Astrocyte of the hippocampus (primary cell): ENCODE data around the gene RET.

Experiments used
- DNase-seq: peaks from one replicate; pipeline ENCODE4 v3.0.0; 2011; ENCODE audit warnings: low read depth, low spot score

The RET gene

GRCh38 chr10:43120929-43121314 is 44.1 kb downstream of the RET start:
- no peak for DNase-seq

- peak; percentile 29 for DNase-seq
These were observed 44.6 kb downstream of the RET start for GRCh38 chr10:43121444-43121843.

DNA sequence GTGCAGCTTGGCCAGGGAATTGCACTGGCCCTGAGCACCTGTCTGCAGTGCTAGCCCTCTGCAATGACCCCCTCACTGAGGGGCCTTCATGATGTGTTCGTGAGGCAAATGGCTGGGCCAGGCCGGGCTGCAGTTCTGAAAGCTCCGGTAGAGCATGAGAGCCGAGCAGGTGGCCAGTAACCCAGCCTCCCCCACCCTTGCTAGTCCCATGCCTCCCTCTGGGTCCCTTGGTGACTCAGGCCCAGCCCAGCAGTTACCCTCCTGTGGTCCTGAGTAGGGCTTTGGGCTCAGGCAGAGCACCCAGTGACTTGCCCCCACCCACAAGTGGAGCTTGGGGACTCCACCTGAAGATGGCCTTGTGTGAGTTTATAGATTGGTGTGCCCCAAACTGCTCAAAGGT is 45.2 kb downstream of the RET start:
- no peak for DNase-seq

- DNase-seq, result no peak
These were observed 46.0 kb downstream of the RET start for GRCh38 chr10:43122826-43123225.

DNA sequence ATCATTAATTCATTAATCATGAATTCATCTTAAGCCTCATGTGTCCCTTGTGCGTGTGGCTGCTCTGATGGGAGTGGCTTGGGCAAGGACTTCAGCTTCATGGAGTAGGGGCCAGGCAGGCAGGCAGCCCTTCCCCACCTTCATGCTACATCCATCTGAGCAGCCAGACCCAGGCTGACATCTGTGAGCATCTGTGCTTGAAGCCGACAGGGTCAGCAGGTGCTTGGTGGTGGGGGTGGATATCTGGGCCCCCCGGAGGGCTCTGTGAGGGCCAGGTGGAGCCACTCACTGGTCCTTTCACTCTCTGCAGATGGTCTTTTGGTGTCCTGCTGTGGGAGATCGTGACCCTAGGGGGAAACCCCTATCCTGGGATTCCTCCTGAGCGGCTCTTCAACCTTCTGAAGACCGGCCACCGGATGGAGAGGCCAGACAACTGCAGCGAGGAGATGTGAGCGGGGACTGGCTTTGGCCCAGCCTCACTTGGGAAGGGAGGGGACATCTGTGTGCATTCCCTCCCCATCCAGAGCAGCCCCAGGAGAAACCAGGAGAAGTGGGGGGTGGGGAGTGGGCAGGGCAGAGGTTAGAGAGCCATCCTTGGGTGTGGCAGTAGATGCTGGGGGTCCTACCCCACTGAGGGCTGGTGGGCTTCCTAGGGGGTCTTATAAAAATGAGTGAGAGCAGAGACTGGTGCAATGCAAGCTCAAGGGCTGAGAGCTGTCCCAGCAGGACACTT is 46.7 kb downstream of the RET start:
- no peak for DNase-seq

- no peak for DNase-seq
These were observed 47.2 kb downstream of the RET start for GRCh38 chr10:43124094-43124521.

GRCh38 chr10:43124574-43125273 is 47.9 kb downstream of the RET start:
- no peak for DNase-seq

GRCh38 chr10:43125274-43125845 is 48.5 kb downstream of the RET start:
- DNase-seq, result no peak

DNA sequence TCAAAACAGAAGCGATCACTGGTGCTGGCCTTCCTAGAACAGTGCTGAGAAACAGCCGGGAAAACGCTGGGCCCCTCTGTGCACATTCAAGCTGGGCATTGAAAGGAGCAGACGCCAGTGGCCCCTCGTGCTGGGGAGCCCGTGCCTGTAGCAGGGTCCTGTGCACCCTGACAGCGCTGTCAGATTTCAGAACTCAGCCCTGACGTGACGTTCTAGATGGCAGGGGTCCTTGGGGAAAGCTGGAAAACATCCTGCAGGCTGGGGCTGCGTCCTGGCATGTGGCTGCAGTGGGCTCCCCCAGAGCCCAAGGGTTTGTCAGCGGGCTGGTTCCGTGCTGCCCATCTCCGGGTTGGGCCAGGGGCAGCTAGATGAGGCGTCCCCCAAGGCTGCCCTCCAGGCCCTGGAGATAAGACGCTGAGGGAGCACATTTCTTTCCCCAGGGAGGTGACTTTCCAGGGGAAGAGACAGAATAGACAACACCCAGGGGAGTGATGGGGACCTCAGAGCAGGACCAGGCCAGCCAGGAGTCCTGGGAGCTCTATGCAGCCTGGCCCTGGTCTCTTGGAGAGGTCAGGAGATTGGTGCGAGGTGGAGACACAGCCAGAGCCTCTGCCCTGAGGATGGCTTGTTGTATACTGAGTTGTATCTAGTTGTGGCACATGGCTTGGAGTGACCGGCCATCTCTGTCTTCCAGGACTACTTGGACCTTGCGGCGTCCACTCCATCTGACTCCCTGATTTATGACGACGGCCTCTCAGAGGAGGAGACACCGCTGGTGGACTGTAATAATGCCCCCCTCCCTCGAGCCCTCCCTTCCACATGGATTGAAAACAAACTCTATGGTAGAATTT is 49.2 kb downstream of the RET start:
- DNase-seq, result no peak

DNA sequence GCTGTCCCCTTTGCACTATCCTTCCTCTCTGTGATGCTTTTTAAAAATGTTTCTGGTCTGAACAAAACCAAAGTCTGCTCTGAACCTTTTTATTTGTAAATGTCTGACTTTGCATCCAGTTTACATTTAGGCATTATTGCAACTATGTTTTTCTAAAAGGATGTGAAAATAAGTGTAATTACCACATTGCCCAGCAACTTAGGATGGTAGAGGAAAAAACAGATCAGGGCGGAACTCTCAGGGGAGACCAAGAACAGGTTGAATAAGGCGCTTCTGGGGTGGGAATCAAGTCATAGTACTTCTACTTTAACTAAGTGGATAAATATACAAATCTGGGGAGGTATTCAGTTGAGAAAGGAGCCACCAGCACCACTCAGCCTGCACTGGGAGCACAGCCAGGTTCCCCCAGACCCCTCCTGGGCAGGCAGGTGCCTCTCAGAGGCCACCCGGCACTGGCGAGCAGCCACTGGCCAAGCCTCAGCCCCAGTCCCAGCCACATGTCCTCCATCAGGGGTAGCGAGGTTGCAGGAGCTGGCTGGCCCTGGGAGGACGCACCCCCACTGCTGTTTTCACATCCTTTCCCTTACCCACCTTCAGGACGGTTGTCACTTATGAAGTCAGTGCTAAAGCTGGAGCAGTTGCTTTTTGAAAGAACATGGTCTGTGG is 50.0 kb downstream of the RET start:
- DNase-seq, result no peak

GRCh38 chr10:43127442-43127841 is 50.6 kb downstream of the RET start:
- DNase-seq, result no peak

GRCh38 chr10:43128331-43128730 is 51.5 kb downstream of the RET start:
- DNase-seq, result peak; percentile 46

- DNase-seq, result peak; percentile 92
These were observed 52.3 kb downstream of the RET start for GRCh38 chr10:43128958-43129706.

- no peak for DNase-seq
These were observed 53.9 kb downstream of the RET start for GRCh38 chr10:43130770-43131171.

GRCh38 chr10:43131256-43131655 is 54.4 kb downstream of the RET start:
- no peak for DNase-seq

GRCh38 chr10:43131906-43132305 is 55.0 kb downstream of the RET start:
- DNase-seq, result no peak

- no peak for DNase-seq
These were observed 56.3 kb downstream of the RET start for GRCh38 chr10:43132867-43133787.

DNA sequence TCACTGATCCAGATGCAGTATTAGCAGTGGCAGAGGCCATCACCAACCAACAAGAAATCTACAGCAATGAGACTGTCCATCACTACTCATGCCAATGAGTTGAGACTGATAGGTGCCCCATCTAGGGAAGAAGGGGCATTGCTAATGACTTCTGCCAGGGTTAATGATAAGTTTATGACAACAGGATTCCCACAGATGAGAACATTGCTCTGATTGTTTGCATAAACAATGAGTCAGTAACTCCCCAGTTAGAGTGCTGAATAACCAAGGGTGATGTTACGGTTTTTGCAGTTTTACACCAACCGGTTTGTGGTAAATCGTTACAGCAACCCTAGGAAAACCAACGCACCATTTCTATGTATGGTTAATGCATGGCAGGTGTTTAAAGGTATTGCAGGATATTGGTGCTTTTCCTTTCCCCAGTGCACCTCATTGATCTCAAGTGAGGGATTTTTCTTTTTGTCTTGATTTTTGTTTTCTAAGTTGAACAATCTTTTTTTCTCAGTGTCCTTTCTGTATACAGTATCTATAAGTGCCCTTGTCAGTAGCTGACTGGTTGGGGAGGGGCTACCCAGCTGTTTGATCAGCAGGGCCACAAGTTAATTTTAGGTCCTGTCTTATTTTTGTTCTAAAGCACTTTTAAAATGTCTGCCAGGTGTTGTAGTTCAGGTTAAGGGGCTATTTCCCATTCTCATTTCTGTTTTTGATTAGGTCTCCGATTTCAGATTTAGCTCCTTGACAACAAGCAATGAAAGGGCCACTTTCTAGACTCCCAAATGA is 57.4 kb downstream of the RET start:
- DNase-seq, result no peak

DNA sequence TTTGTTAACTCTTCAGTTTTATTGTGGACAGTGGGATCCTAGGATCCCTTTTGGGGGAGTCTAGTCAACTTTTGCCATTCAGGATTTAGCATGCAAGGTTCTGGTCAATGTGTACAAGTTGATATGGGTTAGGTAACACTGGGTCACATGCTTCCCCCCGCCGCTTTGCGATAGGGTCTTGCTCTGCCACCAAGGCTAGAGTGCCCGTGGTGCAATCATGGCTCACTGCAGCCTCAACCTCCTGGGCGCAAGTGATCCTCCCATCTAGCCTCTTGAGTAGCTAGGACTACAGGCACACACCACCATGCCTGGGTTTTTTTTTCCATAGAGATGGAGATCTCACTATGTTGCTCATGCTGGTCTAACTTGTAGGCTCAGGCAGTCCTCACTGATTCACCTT is 58.2 kb downstream of the RET start:
- DNase-seq, result no peak
